ENCODE measurements around the gene TNFRSF17.

GRCh38 chr16:12006637-12007036, 41.6 kb downstream of the TNFRSF17 start:
- no peak for TF ChIP-seq EZH2phosphoT487 (IDR thresholded peaks at IDR 0.05; ENCODE audit: insufficient read depth, low read depth)
- no peak for TF ChIP-seq EZH2 (IDR thresholded peaks at IDR 0.05; ENCODE audit: insufficient read depth, poor library complexity, severe bottlenecking)
